GM23248 (cell line): ENCODE measurements around the gene LRRC72.

Source experiments
- EZH2 ChIP-seq: fragments of 200-600 bp; sonication (generic); IDR thresholded peaks from 2 replicates; pipeline ENCODE4 v1.6.1; 2018; ENCODE audit warnings: antibody characterized with exemption, mild to moderate bottlenecking; ENCODE audit not compliant: insufficient read depth, poor library complexity, severe bottlenecking
- EZH2phosphoT487 ChIP-seq: fragments of 200-600 bp; sonication (generic); IDR thresholded peaks from 2 replicates; pipeline ENCODE4 v1.6.1; 2018; ENCODE audit warnings: antibody characterized with exemption, moderate library complexity, mild to moderate bottlenecking, low read depth; ENCODE audit not compliant: insufficient read depth

DNA sequence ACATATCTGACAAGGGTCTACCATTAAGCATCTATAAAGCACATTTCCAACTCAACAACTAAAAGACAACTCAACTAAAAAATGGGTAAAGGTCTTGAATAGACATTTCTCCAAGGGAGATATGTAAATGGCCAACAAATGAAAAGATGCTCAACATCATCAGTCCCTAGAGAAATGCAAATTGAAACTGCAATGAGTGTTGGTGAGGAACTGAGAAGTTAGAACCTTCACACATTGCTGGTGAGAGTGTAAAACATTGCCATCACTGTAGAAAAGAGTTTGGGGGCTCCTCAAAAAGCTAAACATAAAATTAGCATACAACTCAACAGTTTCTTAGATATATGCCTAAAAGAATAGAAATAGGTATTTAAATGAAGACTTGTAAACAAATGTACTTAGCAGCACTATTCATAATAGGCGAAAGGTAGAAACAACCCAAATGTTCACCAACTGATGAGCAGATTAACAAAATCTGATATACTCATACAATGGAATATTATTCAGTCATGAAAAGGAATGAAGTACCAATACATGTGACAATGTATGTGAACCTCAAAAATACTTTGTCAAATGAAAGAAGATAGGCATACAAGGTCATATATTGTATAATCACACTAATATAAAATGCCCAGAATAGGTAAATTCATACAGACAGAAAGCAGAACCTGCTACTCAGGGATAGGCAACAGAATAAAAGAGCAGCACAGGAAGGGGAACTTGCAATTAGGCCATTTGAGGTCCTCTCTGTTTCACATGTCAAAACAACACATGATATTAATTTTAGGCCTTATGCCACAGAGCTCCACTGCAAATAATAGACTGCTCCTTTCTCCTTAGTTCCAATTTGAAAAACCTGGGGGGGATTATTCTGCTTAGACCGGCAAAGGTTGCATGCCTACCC lies 10.6 kb upstream of the LRRC72 start:
- TF ChIP-seq EZH2 (no peak), EZH2phosphoT487 (no peak)
